Activated CD4-positive, alpha-beta T cell treated with anti-CD3 and anti-CD28 coated beads, Interleukin-2, amount 50 U/mL, for 48 hours (primary cell): ENCODE data around the gene STX7.
"Not testable (repeated sequence)": the region's sequence is repeated elsewhere in the genome, so short reads cannot be mapped to it uniquely, and the experiment has no call there.

Experiments used
- DNase-seq, 2 experiments: peaks; one replicate each; pipeline ENCODE4 v3.0.0-alpha.2; 2020

Gene STX7

GRCh38 chr6:132512638-132513632 lies at the start of gene STX7:
STX7 (minus strand) TSS chr6:132513116; CDS start chr6:132503530, 9,586 bp downstream.
- peak; percentile 85 to 88 for DNase-seq

- DNase-seq = not testable (repeated sequence)
These were observed 47.2 kb upstream of the STX7 start for GRCh38 chr6:132560087-132560486.

DNA sequence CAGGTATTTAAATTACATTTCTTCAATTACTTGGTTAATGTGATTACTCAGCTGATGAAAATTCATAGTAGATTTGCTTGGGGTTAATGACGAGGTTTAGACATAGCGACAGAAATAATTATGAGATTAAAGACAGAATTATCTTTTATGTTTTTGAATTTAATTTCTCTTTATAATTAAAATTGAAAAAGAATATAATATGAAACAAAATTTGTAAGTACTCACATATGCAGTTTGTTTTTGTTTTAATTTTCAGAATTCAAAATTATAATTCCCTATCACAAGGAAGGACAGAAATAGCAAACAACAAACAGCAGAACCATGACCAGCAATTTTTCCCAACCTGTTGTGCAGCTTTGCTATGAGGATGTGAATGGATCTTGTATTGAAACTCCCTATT lies 39.5 kb upstream of the STX7 start, which contains the start of gene TAAR8:
TAAR8 (plus strand) TSS at position 301 of the 400 bp plus-strand sequence; CDS start at position 322, 21 bp downstream.
- no peak for DNase-seq

DNA sequence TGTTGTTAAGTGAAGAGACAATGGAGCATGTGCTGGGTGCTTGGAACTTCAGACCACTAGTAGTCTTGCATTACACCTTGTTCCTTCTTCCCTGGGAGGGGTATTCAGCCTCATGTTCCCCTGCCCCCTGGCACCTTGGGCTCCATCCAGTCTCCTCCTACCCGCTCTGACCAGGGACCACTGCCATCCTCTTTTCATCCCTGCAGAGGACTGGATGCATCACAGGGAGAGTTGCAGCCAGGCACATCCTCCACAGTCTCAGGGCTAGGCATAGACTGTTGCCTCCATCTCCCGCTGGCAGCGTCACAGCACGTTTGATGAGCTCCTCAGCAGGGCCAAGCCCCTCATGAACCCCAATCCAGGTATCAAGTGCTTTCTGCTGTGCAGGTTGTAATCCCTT lies 38.3 kb upstream of the STX7 start:
- DNase-seq = no peak

GRCh38 chr6:132548746-132549463 lies 36.0 kb upstream of the STX7 start:
- no peak for DNase-seq

DNA sequence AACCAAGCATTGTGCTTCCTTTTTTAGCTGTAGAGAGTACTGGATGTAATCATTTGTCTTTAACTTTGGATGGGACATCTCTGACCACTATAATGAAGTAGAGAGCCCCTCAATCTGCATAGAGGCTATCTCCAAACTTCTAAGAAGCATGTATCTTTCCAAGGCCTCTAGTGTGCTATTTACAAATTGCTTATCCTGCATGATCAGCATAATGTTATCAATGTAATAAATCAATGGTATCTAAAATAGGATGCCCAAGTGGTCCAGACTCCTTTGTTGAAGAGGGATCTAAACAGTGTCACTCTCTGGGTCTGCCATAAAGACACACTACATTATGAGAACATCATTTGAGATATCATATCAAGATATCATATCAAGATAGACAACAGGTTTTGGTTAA lies 31.9 kb upstream of the STX7 start:
- no peak for DNase-seq

DNA sequence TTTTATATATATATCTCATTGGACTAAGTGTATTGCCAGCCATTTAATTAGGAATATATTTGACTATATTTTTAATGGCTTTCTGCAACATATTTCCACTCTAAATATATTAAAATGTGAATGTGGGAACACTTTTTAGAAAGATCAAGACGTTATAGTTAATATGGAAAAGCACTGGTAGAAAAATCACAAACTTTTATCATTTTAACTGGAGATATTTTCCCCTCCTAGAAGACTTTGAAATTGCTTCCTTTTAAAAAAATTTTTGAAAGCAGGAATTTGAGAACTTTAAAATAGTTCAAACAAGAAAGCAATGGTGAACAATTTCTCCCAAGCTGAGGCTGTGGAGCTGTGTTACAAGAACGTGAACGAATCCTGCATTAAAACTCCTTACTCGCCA lies 25.1 kb upstream of the STX7 start, which contains the start of gene TAAR9:
TAAR9 (plus strand) TSS at position 301 of the 400 bp plus-strand sequence; CDS start at position 314, 13 bp downstream.
- DNase-seq = no peak

DNA sequence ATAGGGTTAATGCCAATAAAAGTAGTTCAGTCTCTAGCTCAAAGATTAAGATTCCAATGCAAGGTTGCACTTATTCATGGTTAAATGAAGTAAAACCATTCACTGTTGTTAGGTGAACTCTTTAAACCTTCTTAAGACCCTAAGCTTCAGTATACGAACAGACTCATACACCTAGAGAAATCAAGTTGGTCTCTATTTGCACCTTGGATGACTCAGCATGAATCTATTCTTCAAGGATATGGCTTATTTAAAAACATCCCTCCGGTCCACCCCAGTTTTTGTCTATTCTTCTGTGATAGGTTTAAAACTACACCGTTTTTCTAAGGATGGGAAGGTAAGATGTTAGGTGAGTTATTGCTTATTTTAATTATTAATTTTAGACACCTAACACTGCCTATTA lies 24.2 kb upstream of the STX7 start:
- no peak for DNase-seq

GRCh38 chr6:132534546-132534945 lies 21.6 kb upstream of the STX7 start:
- DNase-seq = not testable (repeated sequence)

DNA sequence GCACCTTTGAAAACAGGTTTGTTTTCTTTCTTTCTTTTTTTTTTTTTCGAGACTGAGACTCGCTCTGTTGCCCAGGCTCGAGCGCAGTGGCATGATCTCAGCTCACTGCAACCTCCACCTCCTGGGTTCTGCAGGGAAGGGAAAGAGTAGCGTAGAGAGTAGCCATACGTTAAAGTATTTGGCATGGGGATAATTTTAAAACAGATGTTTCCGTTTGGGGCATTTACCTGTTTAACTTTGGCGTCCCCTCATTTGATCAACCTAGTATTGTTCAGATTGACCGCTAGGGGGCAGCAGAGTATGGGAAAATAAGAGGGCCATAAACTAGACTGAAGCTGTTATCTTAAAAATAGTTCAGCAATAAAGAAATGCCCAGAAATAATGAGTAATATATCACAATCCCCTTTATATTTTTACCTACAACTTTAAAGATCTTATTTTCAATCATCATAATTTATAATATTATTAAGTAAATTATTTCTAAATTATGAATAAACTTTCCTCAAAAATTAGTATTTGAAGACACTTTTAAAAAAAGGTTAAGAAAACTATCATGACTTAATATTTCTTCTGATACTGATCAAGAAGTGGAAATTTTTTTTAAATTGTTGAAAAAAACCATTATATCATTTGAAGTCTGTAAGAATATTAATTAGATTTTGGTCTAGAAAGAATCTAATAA lies 17.5 kb upstream of the STX7 start:
- DNase-seq = peak; percentile 57 to 73

DNA sequence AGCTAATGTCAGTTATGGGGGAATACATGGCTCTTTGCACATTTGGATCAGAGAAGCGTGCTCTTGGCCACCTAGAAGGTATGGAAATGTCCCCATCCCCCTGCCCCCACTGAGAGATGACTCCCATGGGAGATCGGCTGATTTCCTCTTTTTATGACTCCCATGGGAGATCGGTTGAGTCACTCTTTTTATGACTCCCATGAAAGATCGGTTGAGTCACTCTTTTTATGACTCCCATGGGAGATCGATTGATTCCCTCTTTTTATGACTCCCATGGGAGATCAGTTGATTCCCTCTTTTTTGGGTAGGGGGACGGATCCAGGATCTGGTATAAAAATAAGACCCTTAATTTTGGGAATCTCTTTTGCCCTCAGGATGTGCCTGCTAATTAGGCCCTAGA lies 14.9 kb upstream of the STX7 start:
- no peak for DNase-seq

- DNase-seq = no peak
These were observed 13.5 kb upstream of the STX7 start for GRCh38 chr6:132526461-132526860.

DNA sequence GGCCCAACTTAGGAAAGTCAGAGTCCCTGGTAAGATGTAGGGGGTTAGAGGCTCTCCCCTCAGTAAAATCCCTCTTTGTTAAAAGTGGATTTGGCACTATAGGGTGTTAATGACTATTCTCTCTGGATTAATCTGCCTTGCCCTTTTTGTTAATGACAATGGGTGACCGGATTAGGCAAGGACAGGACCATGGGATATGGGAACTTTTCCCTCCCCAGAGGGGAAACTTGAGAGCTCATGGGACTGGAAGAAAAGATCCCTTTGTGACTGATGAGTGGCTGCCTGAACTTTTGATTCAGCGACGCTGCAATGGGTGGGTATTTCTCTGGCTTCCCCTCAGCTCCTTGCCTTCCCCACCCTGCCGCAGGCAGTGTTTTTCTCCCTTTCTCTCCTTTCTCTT lies 12.9 kb upstream of the STX7 start:
- no peak for DNase-seq

DNA sequence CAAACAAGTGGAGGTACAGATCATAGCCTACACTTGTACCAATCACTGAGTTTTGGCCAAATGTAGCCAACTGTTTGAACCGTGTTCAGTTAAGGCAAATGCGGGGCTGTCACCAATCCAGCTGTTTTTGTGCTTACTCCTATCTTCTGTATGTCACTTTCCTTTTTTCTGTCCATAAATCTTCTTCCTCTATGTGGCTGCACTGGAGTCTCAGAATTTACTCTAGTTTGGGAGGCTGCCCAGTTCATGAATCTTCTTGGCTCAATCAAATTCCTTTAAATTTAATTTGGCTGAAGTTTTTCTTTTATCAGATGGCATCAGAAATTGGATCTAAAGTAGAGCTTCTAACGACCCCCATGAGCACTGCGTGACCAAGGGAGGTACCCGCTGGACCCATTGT lies 11.7 kb upstream of the STX7 start:
- no peak for DNase-seq

GRCh38 chr6:132520953-132521352 lies 8.0 kb upstream of the STX7 start:
- no peak for DNase-seq

- DNase-seq = no peak
These were observed 2.5 kb upstream of the STX7 start for GRCh38 chr6:132515386-132515785.

DNA sequence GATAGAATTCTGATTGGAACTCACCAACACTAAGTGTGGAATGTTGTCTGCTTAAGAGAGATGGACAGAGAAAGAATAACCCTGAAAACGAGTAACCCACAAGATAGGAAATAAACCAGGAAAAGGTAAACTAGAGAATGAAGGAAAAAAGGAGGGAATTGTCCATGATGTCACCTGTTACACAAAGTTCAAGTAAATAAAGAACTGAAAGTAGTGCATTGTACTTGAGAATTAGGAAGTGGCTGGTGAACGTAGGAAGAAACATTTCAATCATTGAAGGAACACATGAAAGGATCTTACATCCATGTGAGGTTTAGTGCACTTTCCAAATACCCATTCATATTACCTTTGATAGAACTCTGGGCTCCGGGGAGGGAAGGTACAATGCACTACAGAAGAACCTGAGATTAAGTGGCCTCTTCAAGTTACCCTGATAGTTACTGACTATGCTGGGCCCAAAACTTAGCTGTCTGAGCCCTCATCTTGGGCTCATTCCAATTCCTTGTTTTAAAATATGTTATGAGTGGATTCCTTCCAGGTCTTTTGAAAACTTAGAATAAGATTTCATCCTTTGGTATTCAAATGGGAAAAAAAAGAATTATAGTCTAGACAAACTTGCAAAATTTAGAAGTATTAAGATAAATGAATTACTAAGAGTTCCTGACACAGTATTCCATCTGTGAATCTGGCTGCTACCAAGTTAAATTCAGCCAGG lies 1.1 kb upstream of the STX7 start:
- DNase-seq = no peak

- no peak for DNase-seq
These were observed 626 bp downstream of the STX7 start for GRCh38 chr6:132512342-132512637.

GRCh38 chr6:132511831-132512220 lies 1.1 kb downstream of the STX7 start:
- no peak for DNase-seq

DNA sequence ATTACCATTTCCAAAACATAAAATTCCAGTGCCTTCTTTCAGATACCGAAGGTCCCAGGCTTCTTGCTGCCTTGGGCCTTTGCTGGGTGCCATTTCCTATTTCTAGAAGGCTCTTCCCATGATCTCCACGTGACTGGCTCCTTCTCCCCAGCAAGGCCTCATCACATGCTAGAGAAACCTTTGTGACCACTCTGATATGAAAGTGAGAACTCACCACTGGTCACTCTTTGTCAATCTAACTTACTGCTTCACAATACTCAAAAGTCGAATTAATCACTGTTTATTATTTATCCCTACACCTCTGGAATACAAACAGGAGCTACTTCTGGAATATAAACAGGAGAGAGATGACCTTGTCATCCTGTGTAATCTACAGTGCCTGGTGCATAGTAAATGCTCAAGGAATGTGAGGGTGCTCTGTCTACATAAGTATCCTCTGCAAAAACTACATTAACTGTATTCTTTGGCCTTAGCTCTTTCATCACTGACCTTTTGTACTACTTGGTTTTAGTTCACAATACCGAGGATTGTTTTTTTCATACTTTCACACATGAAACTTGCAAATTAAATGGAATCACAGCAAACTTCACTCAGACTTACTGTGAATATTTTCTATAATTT lies 1.6 kb downstream of the STX7 start:
- no peak for DNase-seq

DNA sequence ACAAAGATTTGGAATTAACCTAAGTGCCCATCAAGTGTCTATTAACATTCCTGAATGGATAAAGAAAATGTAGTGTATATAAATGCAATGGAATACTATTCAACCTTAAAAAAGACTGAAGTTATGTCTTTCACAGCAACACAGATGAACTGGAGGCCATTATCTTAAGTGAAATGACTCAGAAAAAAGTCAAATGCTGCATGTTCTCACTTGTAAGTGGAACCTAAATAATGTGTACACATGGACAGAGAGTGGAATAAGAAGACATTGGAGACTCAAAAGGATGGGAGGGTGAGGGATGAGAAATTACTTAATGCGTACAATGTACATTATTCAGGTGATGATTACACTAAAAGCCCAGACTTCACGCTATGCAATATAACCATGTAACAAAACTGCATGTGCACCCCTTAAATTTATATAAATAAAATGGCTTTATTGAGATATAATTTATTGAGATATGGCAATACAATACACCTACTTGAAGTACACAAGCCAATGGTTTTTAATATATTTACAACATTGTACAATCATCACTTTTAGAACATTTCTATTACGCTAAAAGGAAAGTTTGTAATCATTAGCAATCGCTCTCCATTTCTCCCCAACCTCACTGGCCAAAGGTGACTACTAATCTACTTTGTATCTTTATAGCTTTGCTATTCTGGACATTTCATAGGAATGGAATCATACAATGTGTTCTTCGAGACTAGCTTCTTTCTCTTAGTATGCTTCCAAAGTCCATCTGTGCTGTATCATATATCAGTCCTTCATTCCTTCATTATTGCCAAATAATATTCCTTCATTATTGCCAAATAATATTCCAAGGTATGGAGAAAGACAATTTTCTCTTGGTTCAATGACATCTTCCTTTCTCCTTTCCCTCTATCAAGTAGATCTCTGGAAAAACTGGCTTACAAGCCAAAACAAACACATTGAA lies 5.8 kb downstream of the STX7 start:
- no peak for DNase-seq
